GM19239 (cell line): ENCODE data around the gene AKAP12.
"Not testable (repeated sequence)": the region's sequence is repeated elsewhere in the genome, so short reads cannot be mapped to it uniquely, and the experiment has no call there.

Experiments used
- DNase-seq: peaks from one replicate; pipeline ENCODE4 v3.0.0; 2011; ENCODE audit warnings: low spot score; ENCODE audit not compliant: insufficient read length
- FAIRE-seq: peaks from 2 replicates; lab custom pipeline; 2011; peaks lifted over from hg19 to GRCh38; lab: Jason Lieb, UNC

Gene AKAP12

DNA sequence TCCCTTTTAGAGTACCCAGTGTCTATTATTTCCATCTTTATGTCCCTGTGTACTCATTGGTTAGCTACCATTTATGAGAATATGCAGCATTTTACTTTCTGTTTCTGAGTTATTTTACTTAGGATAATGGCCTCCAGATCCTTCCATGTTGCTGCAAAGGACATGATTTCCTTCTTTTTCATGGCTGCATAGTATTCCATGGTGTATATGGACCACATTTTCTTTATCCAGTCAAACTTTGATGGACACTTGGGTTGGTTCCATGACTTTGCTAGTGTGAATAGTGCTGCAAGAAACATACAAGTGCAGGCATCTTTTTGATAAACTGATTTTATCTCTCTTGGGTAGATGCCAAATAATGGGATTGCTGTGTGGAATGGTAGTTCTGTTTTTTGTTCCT lies 96.2 kb downstream of the AKAP12 start:
- FAIRE-seq (no peak), DNase-seq (no peak)

DNA sequence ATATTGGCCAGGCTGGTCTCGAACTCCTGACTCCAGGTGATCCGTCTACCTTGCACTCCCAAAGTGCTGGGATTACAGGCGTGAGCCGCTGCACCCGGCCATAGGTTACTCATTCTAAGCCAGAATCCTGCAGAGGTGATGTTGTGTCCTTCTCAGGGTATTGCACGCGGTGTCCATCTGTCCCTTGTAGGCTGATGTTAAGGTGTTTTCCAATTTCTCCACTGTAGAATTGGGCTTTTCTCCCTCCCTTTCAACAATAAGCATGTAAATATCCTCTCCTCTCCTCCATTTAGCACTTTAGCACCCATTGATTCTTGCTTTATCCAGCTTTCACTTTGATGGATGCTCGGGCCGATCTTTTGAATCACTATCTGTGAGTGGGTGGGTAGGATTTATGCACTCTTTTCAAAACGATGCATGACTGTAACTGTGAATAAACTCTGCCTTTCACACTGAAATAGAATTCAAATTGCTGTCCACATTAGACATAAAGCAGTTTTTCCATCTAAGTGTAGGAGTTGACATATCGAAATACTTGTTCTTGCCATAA lies 99.0 kb downstream of the AKAP12 start:
- FAIRE-seq (no peak), DNase-seq (no peak)

DNA sequence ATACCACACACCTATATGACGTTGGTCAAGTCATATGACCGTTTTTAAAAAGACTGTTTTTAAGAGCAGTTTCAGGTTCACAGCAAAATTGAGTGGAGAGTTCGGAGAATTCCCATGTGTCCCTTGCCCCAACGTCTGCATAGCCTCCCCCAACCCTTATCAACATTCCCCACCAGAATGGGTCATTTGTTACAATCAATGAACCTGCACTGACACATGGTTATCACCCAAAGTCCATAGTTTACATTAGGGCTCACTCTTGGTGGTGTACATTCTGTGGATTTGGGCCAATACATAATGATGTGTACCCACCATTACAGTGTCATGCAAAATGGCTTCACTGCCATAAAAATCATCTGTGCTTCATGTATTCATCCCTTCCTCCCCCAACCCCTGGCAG lies 99.6 kb downstream of the AKAP12 start:
- FAIRE-seq (no peak), DNase-seq (no peak)

DNA sequence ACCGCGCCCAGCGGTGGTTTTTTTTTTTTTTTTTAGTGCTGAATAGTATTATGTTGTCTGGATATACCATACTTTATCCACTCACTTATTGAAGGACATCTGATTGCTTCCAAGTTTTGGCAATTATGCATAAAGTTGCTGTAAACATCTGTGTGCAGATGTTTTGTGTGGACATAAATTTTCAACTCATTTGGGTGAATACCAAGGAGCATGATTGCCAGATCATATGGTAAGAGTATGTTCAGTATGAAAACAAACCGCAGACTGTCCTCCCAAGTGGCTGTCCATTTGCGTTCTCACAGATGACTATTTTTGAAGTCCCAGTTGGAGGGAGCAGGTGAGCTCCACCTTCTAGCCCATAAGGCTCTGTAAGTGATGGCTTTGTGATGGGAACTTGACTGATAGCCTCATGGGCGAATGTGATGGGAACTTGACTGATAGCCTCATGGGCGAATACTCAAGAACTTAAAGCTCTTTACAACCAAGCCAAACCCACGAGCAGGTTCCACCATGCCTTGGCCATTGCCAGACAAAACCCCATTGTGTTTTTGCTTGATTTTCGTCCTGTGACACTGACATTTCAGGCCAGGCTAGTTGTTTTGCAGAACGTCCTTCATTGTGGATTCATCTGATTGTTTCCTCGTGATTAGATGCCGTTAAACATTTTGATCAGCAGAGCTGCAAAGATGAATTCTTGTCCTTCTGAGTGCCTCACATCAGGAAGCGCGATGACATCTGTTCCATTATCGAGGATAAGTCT lies 100.6 kb downstream of the AKAP12 start:
- no peak for FAIRE-seq
- no peak for DNase-seq

DNA sequence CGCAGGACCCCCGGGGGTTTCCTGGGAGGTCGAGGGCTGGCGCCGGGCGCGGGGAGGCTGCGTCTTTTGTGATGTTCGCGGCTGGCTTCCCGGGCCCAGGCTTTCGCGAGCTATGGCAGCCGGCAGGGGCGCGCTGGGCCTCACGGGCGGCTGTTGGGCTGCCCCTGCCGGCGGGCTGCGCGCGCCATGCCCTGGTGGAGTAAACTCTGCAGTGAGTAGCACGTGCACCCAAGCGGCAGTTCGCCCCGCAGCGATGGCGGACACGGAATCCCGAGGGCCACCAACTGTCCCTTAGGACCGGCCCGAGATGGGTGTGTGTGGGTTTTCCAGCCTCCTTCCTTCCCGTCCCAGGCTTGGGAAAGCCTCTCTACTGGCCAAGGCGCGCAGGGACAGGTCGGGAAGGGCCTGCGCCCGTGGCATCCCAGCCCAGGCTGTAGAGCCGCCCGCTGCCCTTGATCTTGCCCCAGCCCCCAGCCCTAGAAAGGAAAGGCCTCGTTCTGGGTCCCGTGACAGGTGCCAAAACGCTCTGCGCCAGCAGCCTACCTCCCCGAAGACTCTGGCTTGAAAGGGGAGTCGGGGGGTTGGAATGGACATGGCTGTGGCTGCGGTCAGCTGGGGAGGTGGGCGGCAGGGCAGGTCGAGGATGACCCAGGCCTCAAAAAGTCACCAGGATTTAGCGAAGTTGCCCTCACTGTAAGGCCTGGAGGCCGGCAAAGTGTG lies 101.9 kb downstream of the AKAP12 start:
- DNase-seq, result no peak
- FAIRE-seq, result no peak

DNA sequence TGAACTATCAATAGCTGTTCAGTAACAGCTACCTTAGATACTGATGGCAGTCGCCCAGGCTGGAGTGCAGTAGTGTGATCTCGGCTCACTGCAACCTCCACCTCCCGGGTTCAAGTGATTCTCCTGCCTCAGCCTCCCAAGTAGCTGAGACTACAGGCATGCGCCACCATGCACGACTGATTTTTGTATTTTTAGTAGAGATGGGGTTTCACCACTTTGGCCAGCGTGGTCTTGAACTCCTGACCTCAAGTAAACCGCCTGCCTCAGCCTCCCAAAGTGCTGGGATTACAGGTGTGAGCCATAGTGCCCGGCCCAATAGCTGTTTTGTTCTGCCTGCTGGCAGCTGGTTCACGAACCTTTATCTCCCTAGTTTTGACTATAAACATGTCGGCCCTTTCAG lies 103.0 kb downstream of the AKAP12 start:
- not testable (repeated sequence) for FAIRE-seq, DNase-seq

DNA sequence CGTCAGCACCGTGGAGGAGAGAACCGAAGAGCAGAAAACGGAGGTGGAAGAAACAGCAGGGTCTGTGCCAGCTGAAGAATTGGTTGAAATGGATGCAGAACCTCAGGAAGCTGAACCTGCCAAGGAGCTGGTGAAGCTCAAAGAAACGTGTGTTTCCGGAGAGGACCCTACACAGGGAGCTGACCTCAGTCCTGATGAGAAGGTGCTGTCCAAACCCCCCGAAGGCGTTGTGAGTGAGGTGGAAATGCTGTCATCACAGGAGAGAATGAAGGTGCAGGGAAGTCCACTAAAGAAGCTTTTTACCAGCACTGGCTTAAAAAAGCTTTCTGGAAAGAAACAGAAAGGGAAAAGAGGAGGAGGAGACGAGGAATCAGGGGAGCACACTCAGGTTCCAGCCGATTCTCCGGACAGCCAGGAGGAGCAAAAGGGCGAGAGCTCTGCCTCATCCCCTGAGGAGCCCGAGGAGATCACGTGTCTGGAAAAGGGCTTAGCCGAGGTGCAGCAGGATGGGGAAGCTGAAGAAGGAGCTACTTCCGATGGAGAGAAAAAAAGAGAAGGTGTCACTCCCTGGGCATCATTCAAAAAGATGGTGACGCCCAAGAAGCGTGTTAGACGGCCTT lies 110.0 kb downstream of the AKAP12 start:
- FAIRE-seq, result no peak
- DNase-seq, result no peak

DNA sequence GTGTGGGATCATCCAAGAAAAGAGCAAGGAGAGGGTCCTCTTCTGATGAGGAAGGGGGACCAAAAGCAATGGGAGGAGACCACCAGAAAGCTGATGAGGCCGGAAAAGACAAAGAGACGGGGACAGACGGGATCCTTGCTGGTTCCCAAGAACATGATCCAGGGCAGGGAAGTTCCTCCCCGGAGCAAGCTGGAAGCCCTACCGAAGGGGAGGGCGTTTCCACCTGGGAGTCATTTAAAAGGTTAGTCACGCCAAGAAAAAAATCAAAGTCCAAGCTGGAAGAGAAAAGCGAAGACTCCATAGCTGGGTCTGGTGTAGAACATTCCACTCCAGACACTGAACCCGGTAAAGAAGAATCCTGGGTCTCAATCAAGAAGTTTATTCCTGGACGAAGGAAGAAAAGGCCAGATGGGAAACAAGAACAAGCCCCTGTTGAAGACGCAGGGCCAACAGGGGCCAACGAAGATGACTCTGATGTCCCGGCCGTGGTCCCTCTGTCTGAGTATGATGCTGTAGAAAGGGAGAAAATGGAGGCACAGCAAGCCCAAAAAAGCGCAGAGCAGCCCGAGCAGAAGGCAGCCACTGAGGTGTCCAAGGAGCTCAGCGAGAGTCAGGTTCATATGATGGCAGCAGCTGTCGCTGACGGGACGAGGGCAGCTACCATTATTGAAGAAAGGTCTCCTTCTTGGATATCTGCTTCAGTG lies 110.8 kb downstream of the AKAP12 start:
- FAIRE-seq (no peak), DNase-seq (no peak)

DNA sequence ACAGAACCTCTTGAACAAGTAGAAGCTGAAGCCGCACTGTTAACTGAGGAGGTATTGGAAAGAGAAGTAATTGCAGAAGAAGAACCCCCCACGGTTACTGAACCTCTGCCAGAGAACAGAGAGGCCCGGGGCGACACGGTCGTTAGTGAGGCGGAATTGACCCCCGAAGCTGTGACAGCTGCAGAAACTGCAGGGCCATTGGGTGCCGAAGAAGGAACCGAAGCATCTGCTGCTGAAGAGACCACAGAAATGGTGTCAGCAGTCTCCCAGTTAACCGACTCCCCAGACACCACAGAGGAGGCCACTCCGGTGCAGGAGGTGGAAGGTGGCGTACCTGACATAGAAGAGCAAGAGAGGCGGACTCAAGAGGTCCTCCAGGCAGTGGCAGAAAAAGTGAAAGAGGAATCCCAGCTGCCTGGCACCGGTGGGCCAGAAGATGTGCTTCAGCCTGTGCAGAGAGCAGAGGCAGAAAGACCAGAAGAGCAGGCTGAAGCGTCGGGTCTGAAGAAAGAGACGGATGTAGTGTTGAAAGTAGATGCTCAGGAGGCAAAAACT lies 111.5 kb downstream of the AKAP12 start:
- no peak for FAIRE-seq

DNA sequence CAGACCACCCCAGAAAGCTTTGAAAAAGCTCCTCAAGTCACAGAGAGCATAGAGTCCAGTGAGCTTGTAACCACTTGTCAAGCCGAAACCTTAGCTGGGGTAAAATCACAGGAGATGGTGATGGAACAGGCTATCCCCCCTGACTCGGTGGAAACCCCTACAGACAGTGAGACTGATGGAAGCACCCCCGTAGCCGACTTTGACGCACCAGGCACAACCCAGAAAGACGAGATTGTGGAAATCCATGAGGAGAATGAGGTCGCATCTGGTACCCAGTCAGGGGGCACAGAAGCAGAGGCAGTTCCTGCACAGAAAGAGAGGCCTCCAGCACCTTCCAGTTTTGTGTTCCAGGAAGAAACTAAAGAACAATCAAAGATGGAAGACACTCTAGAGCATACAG lies 112.0 kb downstream of the AKAP12 start:
- DNase-seq (no peak), FAIRE-seq (no peak)

More for the DNA sequence above, 111.5 kb downstream of the AKAP12 start:
- no peak for DNase-seq

DNA sequence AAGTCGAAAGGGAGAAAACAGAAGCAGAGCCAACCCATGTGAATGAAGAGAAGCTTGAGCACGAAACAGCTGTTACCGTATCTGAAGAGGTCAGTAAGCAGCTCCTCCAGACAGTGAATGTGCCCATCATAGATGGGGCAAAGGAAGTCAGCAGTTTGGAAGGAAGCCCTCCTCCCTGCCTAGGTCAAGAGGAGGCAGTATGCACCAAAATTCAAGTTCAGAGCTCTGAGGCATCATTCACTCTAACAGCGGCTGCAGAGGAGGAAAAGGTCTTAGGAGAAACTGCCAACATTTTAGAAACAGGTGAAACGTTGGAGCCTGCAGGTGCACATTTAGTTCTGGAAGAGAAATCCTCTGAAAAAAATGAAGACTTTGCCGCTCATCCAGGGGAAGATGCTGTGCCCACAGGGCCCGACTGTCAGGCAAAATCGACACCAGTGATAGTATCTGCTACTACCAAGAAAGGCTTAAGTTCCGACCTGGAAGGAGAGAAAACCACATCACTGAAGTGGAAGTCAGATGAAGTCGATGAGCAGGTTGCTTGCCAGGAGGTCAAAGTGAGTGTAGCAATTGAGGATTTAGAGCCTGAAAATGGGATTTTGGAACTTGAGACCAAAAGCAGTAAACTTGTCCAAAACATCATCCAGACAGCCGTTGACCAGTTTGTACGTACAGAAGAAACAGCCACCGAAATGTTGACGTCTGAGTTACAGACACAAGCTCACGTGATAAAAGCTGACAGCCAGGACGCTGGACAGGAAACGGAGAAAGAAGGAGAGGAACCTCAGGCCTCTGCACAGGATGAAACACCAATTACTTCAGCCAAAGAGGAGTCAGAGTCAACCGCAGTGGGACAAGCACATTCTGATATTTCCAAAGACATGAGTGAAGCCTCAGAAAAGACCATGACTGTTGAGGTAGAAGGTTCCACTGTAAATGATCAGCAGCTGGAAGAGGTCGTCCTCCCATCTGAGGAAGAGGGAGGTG lies 112.9 kb downstream of the AKAP12 start:
- DNase-seq (no peak), FAIRE-seq (no peak)

DNA sequence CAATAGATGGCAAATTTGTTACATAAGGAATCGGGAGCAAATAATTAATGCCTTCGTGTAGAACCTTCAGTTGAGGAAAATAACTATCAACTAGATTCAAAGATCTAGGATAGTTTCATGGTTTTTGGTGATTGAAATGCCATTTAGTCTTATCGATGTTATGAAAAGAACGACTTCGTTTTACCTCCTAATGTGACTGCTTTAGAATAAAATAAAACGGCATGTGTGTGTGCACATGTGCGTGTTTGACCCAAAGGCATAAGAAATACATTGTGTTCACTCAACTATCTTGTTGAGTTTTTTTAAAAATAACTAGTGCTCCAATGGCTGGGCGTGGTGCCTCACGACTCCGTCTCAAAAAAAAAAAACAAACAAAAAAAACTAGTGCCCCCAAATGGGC lies 114.0 kb downstream of the AKAP12 start:
- DNase-seq (no peak), FAIRE-seq (no peak)

DNA sequence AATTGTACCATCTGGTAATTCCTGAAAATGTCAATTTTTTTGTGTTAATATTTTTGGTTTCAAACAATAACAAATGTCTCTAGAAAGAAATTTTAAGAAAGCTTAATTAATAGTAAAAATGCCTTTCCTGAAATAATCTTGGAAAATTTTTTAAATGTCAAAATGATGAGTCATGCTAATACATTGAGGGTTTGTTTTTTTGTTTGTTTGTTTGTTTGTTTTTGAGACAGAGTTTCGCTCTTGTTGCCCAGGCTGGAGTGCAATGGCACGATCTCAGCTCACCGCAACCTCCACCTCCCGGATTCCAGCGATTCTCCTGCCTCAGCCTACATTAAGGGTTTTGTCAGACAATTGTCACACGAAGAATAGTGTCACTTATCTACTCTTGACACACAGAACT lies 117.2 kb downstream of the AKAP12 start:
- not testable (repeated sequence) for DNase-seq, FAIRE-seq

DNA sequence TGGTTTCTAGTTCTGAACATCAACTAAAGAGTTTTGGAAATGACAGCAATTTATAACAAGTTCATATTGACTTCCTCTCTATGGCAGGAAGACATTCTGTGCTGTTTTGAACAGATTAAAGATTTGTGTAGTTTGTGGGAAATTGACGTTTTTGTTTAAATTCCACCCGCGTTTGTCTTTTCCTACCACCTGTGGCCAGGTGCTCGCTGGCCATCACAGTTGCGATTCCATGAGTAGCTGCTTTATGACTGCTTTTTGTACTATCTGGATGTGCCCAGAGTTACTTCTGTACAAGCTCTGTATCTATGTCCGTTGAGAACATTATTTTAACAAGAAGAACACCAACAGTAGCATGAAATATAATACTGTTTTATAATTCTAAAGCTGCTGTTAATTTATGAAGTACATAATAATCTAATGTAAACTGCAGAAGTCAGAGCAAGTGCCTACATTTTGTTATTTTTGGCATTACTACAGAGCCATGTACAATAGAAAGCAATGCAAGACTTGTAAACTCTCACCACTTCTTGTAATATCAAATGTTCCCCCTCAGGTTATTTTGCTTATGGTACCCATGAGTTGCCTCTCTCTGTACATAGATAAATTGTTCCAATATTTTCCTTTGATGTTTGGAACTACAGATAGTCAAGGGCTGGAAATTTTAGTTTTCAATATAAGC lies 118.1 kb downstream of the AKAP12 start:
- DNase-seq (no peak), FAIRE-seq (no peak)

DNA sequence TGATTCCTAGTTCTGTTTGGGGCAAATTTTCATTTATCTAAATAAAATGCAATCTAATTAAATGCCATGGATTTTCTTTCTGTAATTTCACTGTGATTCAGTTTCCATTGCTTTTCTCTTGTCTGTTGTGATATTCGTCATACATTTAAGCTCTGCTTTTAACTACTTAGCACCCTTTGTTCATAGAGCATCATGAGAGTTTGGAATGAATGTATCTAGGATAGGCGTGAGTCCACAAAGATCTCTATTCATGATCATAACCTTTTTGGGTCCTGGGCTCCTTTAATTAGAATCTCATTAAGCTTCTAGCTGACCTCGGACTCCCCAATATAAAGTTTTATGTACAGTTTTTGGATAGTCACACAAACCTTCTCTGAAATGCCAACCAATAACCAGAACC lies 118.7 kb downstream of the AKAP12 start:
- FAIRE-seq (no peak), DNase-seq (no peak)

DNA sequence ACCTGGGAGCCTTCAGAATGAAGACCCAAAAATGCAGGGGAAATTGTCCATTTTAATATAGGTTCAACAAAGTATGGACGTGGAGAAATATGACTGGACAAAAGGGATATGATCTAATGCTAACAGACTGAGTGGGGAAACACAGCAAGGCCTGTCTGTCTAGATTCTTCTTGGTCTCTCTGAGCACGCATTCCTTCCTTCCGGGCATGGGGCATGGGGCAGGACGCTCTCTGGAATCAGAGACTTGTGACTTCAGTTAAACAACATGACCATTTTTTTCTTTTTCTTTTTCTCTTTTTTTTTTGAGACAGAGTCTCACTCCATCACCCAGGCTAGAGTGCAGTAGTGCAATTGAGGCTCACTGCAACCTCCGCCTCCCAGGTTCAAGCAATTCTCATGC lies 119.7 kb downstream of the AKAP12 start:
- DNase-seq, result no peak
- no peak for FAIRE-seq

DNA sequence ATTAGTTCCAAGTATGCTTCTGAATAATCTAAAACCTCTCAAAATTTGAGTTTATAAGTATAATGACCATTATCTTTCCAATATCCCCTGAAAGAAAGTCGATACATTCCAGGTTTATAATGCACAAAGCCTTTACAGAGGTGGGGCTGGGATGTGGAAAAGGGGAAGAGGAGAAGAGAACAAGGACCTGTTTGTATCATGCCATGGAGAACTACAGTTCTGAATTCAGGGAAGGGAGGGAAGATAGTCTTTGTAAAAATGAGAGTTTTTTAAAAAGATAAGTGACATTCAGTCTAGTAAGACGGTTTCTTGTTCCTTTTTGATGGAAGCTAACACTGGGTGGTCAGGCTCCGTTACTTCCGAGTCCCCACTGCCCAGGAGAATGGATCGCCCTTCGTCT lies 125.5 kb downstream of the AKAP12 start:
- FAIRE-seq (no peak), DNase-seq (no peak)

DNA sequence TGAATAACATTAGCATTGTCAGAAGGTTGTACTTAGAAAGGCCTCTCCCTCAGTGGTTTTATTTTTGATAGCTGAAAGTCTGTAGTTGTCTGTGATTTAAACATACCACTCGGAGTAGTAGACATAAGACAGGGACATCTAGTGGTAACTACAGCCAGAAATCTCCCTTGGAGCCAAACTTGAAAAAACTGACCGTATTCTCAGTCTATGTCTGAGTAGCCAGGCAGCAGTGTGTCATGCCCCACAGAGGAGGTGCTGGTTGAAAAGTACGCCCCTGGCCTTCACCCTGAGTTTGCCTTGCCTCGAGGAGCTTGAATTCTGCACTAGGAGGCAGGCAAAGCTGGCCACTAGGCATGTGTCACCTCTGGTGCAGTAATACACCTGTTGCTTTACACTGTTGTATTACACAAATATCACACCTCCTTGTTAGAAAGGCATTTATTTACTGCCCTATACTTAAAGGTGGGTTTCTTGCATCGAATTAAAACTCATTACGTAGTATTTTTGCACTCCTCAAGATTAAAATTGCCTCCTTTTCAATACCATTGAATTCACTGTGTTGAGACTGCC lies 130.8 kb downstream of the AKAP12 start:
- FAIRE-seq, result no peak
- DNase-seq, result no peak
